GM12878 (cell line): ENCODE data around the gene ARID5B. TPM values are rescaled to one million over a fixed set of nuclear protein-coding genes. Genes with fewer than 3 reads are reported as not detected.
A peak's percentile ranks its signal among the peaks of the same experiment; 100 is the strongest.

ENCODE experiments used
- ATAC-seq: fragments of 200-7000 bp; cut with Tn5 transposase; 3 replicates; pipeline ENCODE4 v1.9.1; 2020; ENCODE audit warnings: mild to moderate bottlenecking, moderate library complexity
- BruUV-seq: library from RNA; stranded (reverse); fragments of 400-500 nt; replicated peaks from 2 replicates; lab custom pipeline; 2021; lab: Mats Ljungman, UMichigan
- CTCF ChIA-PET: fragments of 300-600 bp; sonication (Branson Sonifier 250); formaldehyde crosslinking; extraction: SDS; loops from one replicate; lab custom pipeline; 2021; ENCODE audit warnings: inconsistent platforms; lab: Yijun Ruan, JAX
- POLR2A ChIA-PET: fragments of 350-600 bp; formaldehyde crosslinking; extraction: SDS; loops from one replicate; lab custom pipeline; 2021; ENCODE audit warnings: inconsistent platforms; lab: Charles Lee
- RAD21 ChIA-PET: fragments of 300-600 bp; sonication (Branson Sonifier 250); formaldehyde crosslinking; loops from one replicate; lab custom pipeline; 2023; ENCODE audit warnings: antibody characterized with exemption; ENCODE audit not compliant: unreplicated experiment; lab: Charles Lee
- SMC1A ChIA-PET: fragments of 300-600 bp; sonication (Branson Sonifier 250); formaldehyde crosslinking; loops from one replicate; lab custom pipeline; 2023; ENCODE audit not compliant: unreplicated experiment, uncharacterized antibody; lab: Charles Lee
- DNase-seq: peaks from one replicate; pipeline ENCODE4 v3.0.0-alpha.2; 2011; ENCODE audit warnings: low read depth, low spot score
- FAIRE-seq: peaks from 3 replicates; lab custom pipeline; 2011; peaks lifted over from hg19 to GRCh38; lab: Jason Lieb, UNC
- H2AFZ ChIP-seq: 2 replicates; pipeline ENCODE4 v1.6.0; 2011; ENCODE audit warnings: low read depth, low read length, control low read depth; ENCODE audit not compliant: control insufficient read depth
- H3K27ac ChIP-seq: 2 replicates; pipeline ENCODE4 v1.5.1; 2011; ENCODE audit warnings: control low read depth; ENCODE audit not compliant: control insufficient read depth, insufficient read depth
- H3K27me3 ChIP-seq, 2 experiments: replicated peaks in 1 of 2; 2 replicates each; pipeline versions ENCODE4 v1.6.0 to v1.6.1; 2011; ENCODE audit warnings: low read length in 1 of 2; ENCODE audit not compliant: control insufficient read depth in 2 of 2, insufficient read depth in 2 of 2
- H3K36me3 ChIP-seq, 2 experiments: 2 replicates each; pipeline ENCODE4 v1.5.1; 2011; ENCODE audit warnings: low read length in 1 of 2; ENCODE audit not compliant: control insufficient read depth in 2 of 2, insufficient read depth in 2 of 2
- H3K4me1 ChIP-seq: 2 replicates; pipeline ENCODE4 v1.6.1; 2011; ENCODE audit warnings: mild to moderate bottlenecking, low read length, moderate library complexity, mixed read lengths; ENCODE audit not compliant: control insufficient read depth, insufficient read depth
- H3K4me2 ChIP-seq: 2 replicates; pipeline ENCODE4 v1.6.0; 2011; ENCODE audit warnings: control low read depth; ENCODE audit not compliant: control insufficient read depth, insufficient read depth
- H3K4me3 ChIP-seq: fragments of 200-600 bp; sonication (generic); 2 replicates; pipeline ENCODE4 v1.5.1; 2016
- H3K79me2 ChIP-seq: 2 replicates; pipeline ENCODE4 v1.6.0; 2011; ENCODE audit warnings: low read length; ENCODE audit not compliant: control insufficient read depth, insufficient read depth
- H3K9ac ChIP-seq: 2 replicates; pipeline ENCODE4 v1.8.0; 2011; ENCODE audit warnings: low read length, control low read depth, mixed read lengths; ENCODE audit not compliant: control insufficient read depth, insufficient read depth
- H3K9me3 ChIP-seq: replicated peaks from 3 replicates; pipeline ENCODE4 v1.5.1; 2011; ENCODE audit warnings: mild to moderate bottlenecking, low read length; ENCODE audit not compliant: control insufficient read depth, insufficient read depth
- H4K20me1 ChIP-seq: 2 replicates; pipeline ENCODE4 v1.6.0; 2011; ENCODE audit not compliant: control insufficient read depth, insufficient read depth
- EED ChIP-seq: sonication (generic); IDR thresholded peaks from 2 replicates; pipeline ENCODE4 v1.6.1; 2016; ENCODE audit warnings: antibody characterized with exemption, low read depth
- HDAC2 ChIP-seq: fragments of 200-600 bp; sonication (generic); IDR thresholded peaks from 2 replicates; pipeline ENCODE4 v1.6.1; 2017
- IKZF2 ChIP-seq, 2 experiments: fragments of 450-650 bp; IDR thresholded peaks; 2 replicates each; pipeline ENCODE4 v1.6.1; 2017; ENCODE audit warnings: mild to moderate bottlenecking in 2 of 2, moderate library complexity in 2 of 2
- IRF4 ChIP-seq: IDR thresholded peaks from 2 replicates; pipeline ENCODE4 v1.6.1; 2011; ENCODE audit warnings: low read depth, low read length
- JUNB ChIP-seq: IDR thresholded peaks from 2 replicates; pipeline ENCODE4 v1.6.1; 2016; ENCODE audit warnings: antibody characterized with exemption, mild to moderate bottlenecking
- MEF2A ChIP-seq: IDR thresholded peaks from 2 replicates; pipeline ENCODE4 v1.6.1; 2011; ENCODE audit warnings: low read depth, mild to moderate bottlenecking, low read length, moderate library complexity; ENCODE audit not compliant: insufficient read depth
- MEF2B ChIP-seq: fragments of 450-650 bp; IDR thresholded peaks from 2 replicates; pipeline ENCODE4 v1.6.1; 2018; ENCODE audit warnings: mild to moderate bottlenecking, moderate library complexity; ENCODE audit not compliant: partially characterized antibody, poor library complexity, severe bottlenecking
- RAD21 ChIP-seq: IDR thresholded peaks from 2 replicates; pipeline ENCODE4 v1.6.1; 2011; ENCODE audit warnings: mild to moderate bottlenecking, low read depth, low read length, moderate library complexity; ENCODE audit not compliant: insufficient read depth
- SPI1 ChIP-seq: IDR thresholded peaks from 2 replicates; pipeline ENCODE4 v1.6.1; 2011; ENCODE audit warnings: low read depth, mild to moderate bottlenecking, low read length, moderate library complexity, borderline replicate concordance; ENCODE audit not compliant: insufficient read depth
- SUPT20H ChIP-seq: IDR thresholded peaks from 2 replicates; pipeline ENCODE4 v1.6.1; 2011; ENCODE audit warnings: low read depth, mild to moderate bottlenecking, low read length, moderate library complexity, borderline replicate concordance; ENCODE audit not compliant: control insufficient read depth
- TARDBP ChIP-seq: IDR thresholded peaks from 2 replicates; pipeline ENCODE4 v1.6.1; 2016; ENCODE audit warnings: borderline replicate concordance
- ZNF274 ChIP-seq: IDR thresholded peaks from one replicate; pipeline ENCODE4 v1.8.0; 2011; ENCODE audit not compliant: insufficient read length, insufficient read depth
- WGBS: methylation state at CpG from one replicate; pipeline ENCODE4 v1.1.6; 2016; ENCODE audit warnings: low lambda C conversion rate; ENCODE audit not compliant: insufficient replicate concordance, insufficient coverage; ENCODE audit errors: missing lambda C conversion rate; 5-methylcytosine and 5-hydroxymethylcytosine counted together
- in situ Hi-C: fragments of 300-500 bp; cut with MboI; formaldehyde crosslinking; loops from 9 replicates; pipeline ENCODE4 v1.14.3; 2018; ENCODE audit warnings: mixed read lengths
- intact Hi-C: fragments of 100-400 bp; cut with micrococcal nuclease; formaldehyde crosslinking; loops from one replicate; pipeline ENCODE4 v1.14.2; 2022; ENCODE audit not compliant: unreplicated experiment
- polyA plus RNA-seq, 11 experiments: library from polyadenylated mRNA; depleted of rRNA in 4 of 11; unstranded in 6 of 11; stranded (reverse) in 5 of 11; fragments of >200 nt; fragmentation: Nextera tagmentation in 4 of 11; fragmentation: Illumina TruSeq in 1 of 11; extraction: Ambion mirVana in 4 of 11; extraction: Trizol in 1 of 11; gene quantifications; 1 replicate in 1 of 11; 2 replicates in 10 of 11; pipeline versions ENCODE4 v1.2.1 to v1.2.3, GENCODE V29; 2011 to 2016; ENCODE audit warnings: inconsistent platforms in 2 of 11, missing spikeins in 2 of 11, low read depth in 1 of 11
- total RNA-seq, 4 experiments: library from RNA; depleted of rRNA in 3 of 4; stranded (reverse); fragments of >200 nt in 3 of 4; fragmentation: Illumina TruSeq in 1 of 4; extraction: Trizol in 1 of 4; gene quantifications; 2 replicates each; pipeline versions ENCODE4 v1.2.1 to v1.2.3, GENCODE V29; 2013 to 2021
- TF ChIP-seq, protein P1 (sequence below): fragments of 450-650 bp; IDR thresholded peaks from 2 replicates; pipeline ENCODE4 v1.6.1; 2017; ENCODE audit warnings: low read depth, mild to moderate bottlenecking, moderate library complexity
- TF ChIP-seq, protein P2 (sequence below): IDR thresholded peaks from 2 replicates; pipeline ENCODE4 v1.6.1; 2012; ENCODE audit warnings: low read length, inconsistent platforms
- TF ChIP-seq, protein P3 (sequence below): fragments of 450-650 bp; IDR thresholded peaks from 2 replicates; pipeline ENCODE4 v1.6.1; 2018; ENCODE audit warnings: mild to moderate bottlenecking, low read depth, moderate library complexity; ENCODE audit not compliant: partially characterized antibody

The ARID5B gene
- total and polyA plus RNA-seq, 10 of the 15 experiments (the other 5 are each of a cell fraction or from before 2014, with no cell fraction given) = 2.7 to 8.5 (median 6.1) TPM

DNA sequence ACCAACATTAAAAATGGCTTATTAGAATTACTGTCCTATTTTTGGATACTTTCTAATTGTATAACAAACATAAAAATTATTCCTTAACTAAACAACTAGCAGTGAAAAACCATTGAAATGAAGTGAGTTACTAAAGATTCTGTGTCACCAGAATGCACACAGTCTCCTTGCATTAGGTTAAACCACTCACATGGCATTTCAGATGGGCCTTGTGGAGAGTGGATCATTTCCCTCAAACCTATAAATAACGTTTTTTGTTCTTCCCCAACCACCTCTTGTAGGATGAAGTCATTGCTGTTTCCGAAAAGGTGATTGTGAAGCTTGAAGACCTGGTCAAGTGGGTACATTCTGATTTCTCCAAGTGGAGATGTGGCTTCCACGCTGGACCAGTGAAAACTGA lies 38.4 kb downstream of the ARID5B start:
- FAIRE-seq = no peak
- CTCF ChIA-PET = interaction anchor here (0.7 to 1.2 kb wide), 3 partner anchors 38 to 43 kb away, joined by 3 to 5 read pairs (median 4); partner anchors contain the start of gene ARID5B
- WGBS = 16% methylated on average over 3 of the region's 3 CpGs
- intact Hi-C loops (loop anchor here (5.0 kb wide), 1 partner anchor 107 kb away; no protein-coding TSS in a partner anchor), in situ Hi-C loops (loop anchor here (5.0 kb wide), 1 partner anchor 38 kb away; the partner anchor contains the start of gene ARID5B)
- H3K27me3 ChIP-seq = no peaks in the 10 kb centered on the region
- DNase-seq = no peak
- H3K4me1 ChIP-seq = peaks cover 57% of the 10 kb centered on the region
- no peak for ATAC-seq
- no peaks in the 10 kb centered on the region for H4K20me1 ChIP-seq
- H3K4me3 ChIP-seq = peak overlapping the region; percentile 1; the same call in 1 of the 2 replicates
- peak overlapping the region; percentile 78 for H3K4me2 ChIP-seq
- RAD21 ChIA-PET = interaction anchor here (1.0 to 9.0 kb wide), 4 partner anchors 36 to 81 kb away, joined by 3 to 68 read pairs (median 4); partner anchors contain the start of gene ARID5B
- H3K79me2 ChIP-seq = peaks cover 52% of the 10 kb centered on the region
- SMC1A ChIA-PET = interaction anchor here (0.7 to 1.5 kb wide), 5 partner anchors 11 to 38 kb away, joined by 3 to 7 read pairs (median 3); partner anchors contain the start of gene ARID5B
- no peaks in the 10 kb centered on the region for H3K9me3 ChIP-seq
- H3K9ac ChIP-seq = peak overlapping the region; percentile 32; the same call in 1 of the 2 replicates
- peak overlapping the region; percentile 52 for H2AFZ ChIP-seq
- BruUV-seq = no TSS peak
- H3K36me3 ChIP-seq = peaks cover 0 to 9% of the 10 kb centered on the region in 2 experiments; a peak in 1 of 4 replicates
- POLR2A ChIA-PET = interaction anchor here (2.8 kb wide), 1 partner anchor 9 kb away, joined by 16 read pairs; no protein-coding TSS in a partner anchor
- peak overlapping the region; percentile 78 for H3K27ac ChIP-seq
- TF ChIP-seq MEF2A (peak; percentile 54; the same call in 1 of the 2 replicates), IKZF2 (IDR thresholded peaks at IDR 0.05) (peak in 1 of 2 experiments; percentile 38; a peak in 2 of 4 replicates), JUNB (0 out of 2 replicates have a peak, but pooled peaks have one; percentile 11), SPI1 (no peak), ZNF274 (no peak), MEF2B (peak; percentile 21), RAD21 (no peak), TARDBP (no peak), IRF4 (no peak), HDAC2 (no peak), EED (0 out of 2 replicates have a peak, but pooled peaks have one; percentile 40), SUPT20H (no peak)
- TF ChIP-seq, protein P1, sequence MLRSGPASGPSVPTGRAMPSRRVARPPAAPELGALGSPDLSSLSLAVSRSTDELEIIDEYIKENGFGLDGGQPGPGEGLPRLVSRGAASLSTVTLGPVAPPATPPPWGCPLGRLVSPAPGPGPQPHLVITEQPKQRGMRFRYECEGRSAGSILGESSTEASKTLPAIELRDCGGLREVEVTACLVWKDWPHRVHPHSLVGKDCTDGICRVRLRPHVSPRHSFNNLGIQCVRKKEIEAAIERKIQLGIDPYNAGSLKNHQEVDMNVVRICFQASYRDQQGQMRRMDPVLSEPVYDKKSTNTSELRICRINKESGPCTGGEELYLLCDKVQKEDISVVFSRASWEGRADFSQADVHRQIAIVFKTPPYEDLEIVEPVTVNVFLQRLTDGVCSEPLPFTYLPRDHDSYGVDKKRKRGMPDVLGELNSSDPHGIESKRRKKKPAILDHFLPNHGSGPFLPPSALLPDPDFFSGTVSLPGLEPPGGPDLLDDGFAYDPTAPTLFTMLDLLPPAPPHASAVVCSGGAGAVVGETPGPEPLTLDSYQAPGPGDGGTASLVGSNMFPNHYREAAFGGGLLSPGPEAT = no peak
- TF ChIP-seq, protein P2, sequence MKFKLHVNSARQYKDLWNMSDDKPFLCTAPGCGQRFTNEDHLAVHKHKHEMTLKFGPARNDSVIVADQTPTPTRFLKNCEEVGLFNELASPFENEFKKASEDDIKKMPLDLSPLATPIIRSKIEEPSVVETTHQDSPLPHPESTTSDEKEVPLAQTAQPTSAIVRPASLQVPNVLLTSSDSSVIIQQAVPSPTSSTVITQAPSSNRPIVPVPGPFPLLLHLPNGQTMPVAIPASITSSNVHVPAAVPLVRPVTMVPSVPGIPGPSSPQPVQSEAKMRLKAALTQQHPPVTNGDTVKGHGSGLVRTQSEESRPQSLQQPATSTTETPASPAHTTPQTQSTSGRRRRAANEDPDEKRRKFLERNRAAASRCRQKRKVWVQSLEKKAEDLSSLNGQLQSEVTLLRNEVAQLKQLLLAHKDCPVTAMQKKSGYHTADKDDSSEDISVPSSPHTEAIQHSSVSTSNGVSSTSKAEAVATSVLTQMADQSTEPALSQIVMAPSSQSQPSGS = 0 out of 2 replicates have a peak, but pooled peaks have one; percentile 4
- TF ChIP-seq, protein P3, sequence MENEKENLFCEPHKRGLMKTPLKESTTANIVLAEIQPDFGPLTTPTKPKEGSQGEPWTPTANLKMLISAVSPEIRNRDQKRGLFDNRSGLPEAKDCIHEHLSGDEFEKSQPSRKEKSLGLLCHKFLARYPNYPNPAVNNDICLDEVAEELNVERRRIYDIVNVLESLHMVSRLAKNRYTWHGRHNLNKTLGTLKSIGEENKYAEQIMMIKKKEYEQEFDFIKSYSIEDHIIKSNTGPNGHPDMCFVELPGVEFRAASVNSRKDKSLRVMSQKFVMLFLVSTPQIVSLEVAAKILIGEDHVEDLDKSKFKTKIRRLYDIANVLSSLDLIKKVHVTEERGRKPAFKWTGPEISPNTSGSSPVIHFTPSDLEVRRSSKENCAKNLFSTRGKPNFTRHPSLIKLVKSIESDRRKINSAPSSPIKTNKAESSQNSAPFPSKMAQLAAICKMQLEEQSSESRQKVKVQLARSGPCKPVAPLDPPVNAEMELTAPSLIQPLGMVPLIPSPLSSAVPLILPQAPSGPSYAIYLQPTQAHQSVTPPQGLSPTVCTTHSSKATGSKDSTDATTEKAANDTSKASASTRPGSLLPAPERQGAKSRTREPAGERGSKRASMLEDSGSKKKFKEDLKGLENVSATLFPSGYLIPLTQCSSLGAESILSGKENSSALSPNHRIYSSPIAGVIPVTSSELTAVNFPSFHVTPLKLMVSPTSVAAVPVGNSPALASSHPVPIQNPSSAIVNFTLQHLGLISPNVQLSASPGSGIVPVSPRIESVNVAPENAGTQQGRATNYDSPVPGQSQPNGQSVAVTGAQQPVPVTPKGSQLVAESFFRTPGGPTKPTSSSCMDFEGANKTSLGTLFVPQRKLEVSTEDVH = no peak
